Right lobe of liver (tissue), 4 donors: ENCODE measurements around the gene FGFR3.

Source experiments
- POLR2A ChIP-seq: fragments of 450-650 bp; IDR thresholded peaks from one replicate; pipeline ENCODE4 v1.6.1; 2017; ENCODE audit warnings: antibody characterized with exemption, mild to moderate bottlenecking
- TF ChIP-seq, protein P1 (sequence below), 4 donors: fragments of 200-600 bp in 3 of 4; fragments of 450-650 bp in 1 of 4; IDR thresholded peaks; one replicate each; pipeline versions ENCODE4 v1.5.1 to v1.8.0; 2016 to 2022; ENCODE audit warnings: antibody characterized with exemption in 4 of 4, mild to moderate bottlenecking in 2 of 4
- donor health status: DM: no; HTN: no; CAD: no.
- donor health status: DM: no; HTN: no; CAD: no.
- donor health status: DM: no; HTN: yes; CAD: no.

DNA sequence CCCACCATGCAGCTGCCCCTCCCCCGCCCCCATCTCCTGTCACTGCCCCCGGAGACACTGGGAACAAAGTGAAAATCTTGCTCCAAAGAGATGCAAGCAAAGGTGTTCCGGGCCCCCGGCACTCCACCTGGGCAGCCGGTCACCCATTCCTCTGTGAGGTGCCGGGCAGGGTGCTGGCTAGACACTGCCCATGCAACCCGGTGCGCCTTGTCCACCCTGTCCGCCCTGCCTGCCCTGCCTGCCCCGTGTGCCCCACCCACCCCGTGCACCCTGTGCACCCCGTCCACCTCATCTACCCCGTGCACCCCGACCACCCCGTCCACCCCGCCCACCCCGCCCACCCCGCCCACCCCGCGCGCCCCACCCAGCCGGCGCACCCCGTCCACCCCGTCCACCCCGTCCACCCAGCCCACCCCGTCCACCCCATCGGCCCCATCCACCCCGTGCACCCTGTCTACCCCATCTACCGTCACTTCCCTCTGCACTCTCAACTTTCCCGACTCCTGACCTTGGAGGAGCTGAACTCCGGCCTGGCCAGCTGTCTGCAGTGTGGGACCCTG is 31.9 kb upstream of the FGFR3 start:
- TF ChIP-seq, protein P1, sequence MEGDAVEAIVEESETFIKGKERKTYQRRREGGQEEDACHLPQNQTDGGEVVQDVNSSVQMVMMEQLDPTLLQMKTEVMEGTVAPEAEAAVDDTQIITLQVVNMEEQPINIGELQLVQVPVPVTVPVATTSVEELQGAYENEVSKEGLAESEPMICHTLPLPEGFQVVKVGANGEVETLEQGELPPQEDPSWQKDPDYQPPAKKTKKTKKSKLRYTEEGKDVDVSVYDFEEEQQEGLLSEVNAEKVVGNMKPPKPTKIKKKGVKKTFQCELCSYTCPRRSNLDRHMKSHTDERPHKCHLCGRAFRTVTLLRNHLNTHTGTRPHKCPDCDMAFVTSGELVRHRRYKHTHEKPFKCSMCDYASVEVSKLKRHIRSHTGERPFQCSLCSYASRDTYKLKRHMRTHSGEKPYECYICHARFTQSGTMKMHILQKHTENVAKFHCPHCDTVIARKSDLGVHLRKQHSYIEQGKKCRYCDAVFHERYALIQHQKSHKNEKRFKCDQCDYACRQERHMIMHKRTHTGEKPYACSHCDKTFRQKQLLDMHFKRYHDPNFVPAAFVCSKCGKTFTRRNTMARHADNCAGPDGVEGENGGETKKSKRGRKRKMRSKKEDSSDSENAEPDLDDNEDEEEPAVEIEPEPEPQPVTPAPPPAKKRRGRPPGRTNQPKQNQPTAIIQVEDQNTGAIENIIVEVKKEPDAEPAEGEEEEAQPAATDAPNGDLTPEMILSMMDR (IDR thresholded peaks at IDR 0.05): no peak
- TF ChIP-seq POLR2A: no peak
